Endometrial microvascular endothelial cells (primary cell): ENCODE results near the gene ADCYAP1R1. TPM values are rescaled to one million over a fixed set of nuclear protein-coding genes. Genes with fewer than 3 reads are reported as not detected.

Source experiments
- in situ Hi-C: cut with HindIII; loops from 2 replicates; pipeline ENCODE4 v1.10.0; 2017; ENCODE audit warnings: low sequenced_read_pairs, low pct_unique_long_range_greater_than_20kb; ENCODE audit errors: inconsistent ontology term
- total RNA-seq: library from RNA; depleted of rRNA; stranded (reverse); fragments of >200 nt; gene quantifications from one replicate; pipeline ENCODE4 v1.2.3, GENCODE V29; 2015; ENCODE audit errors: inconsistent ontology term

Gene ADCYAP1R1
- total RNA-seq, 1 donor from 2014 or later: not detected

- in situ Hi-C loops: loop anchor here (25.0 kb wide), 1 partner anchor 312 kb away; no protein-coding TSS in a partner anchor
Measured at GRCh38 chr7:31099451-31100444, 47.6 kb downstream of the ADCYAP1R1 start.

- in situ Hi-C loops: loop anchor here (25.0 kb wide), 1 partner anchor 313 kb away; no protein-coding TSS in a partner anchor
Measured at GRCh38 chr7:31100445-31100844, 48.3 kb downstream of the ADCYAP1R1 start.

- in situ Hi-C loops: loop anchor here (25.0 kb wide), 1 partner anchor 314 kb away; no protein-coding TSS in a partner anchor
Measured at GRCh38 chr7:31100871-31101270, 48.8 kb downstream of the ADCYAP1R1 start.

- in situ Hi-C loops: loop anchor here (25.0 kb wide), 1 partner anchor 314 kb away; no protein-coding TSS in a partner anchor
Measured at GRCh38 chr7:31101544-31101943, 49.4 kb downstream of the ADCYAP1R1 start.

- in situ Hi-C loops: loop anchor here (25.0 kb wide), 1 partner anchor 315 kb away; no protein-coding TSS in a partner anchor
Measured at GRCh38 chr7:31102151-31102972, 50.3 kb downstream of the ADCYAP1R1 start.

- in situ Hi-C loops: loop anchor here (25.0 kb wide), 1 partner anchor 316 kb away; no protein-coding TSS in a partner anchor
Measured at GRCh38 chr7:31102973-31103850, 51.1 kb downstream of the ADCYAP1R1 start.

GRCh38 chr7:31104361-31105255 lies 52.5 kb downstream of the ADCYAP1R1 start:
- in situ Hi-C loops: loop anchor here (25.0 kb wide), 1 partner anchor 317 kb away; no protein-coding TSS in a partner anchor

GRCh38 chr7:31105256-31105950 lies 53.3 kb downstream of the ADCYAP1R1 start:
- in situ Hi-C loops: loop anchor here (25.0 kb wide), 1 partner anchor 318 kb away; no protein-coding TSS in a partner anchor

GRCh38 chr7:31106303-31107105 lies 54.4 kb downstream of the ADCYAP1R1 start:
- in situ Hi-C loops: loop anchor here (25.0 kb wide), 1 partner anchor 319 kb away; no protein-coding TSS in a partner anchor

- in situ Hi-C loops: loop anchor here (25.0 kb wide), 1 partner anchor 320 kb away; no protein-coding TSS in a partner anchor
Measured at GRCh38 chr7:31107106-31108090, 55.3 kb downstream of the ADCYAP1R1 start.

- in situ Hi-C loops: loop anchor here (25.0 kb wide), 1 partner anchor 321 kb away; no protein-coding TSS in a partner anchor
Measured at GRCh38 chr7:31108097-31108657, 56.1 kb downstream of the ADCYAP1R1 start.

GRCh38 chr7:31109751-31110150 lies 57.6 kb downstream of the ADCYAP1R1 start:
- in situ Hi-C loops: loop anchor here (25.0 kb wide), 1 partner anchor 322 kb away; no protein-coding TSS in a partner anchor

- in situ Hi-C loops: loop anchor here (25.0 kb wide), 1 partner anchor 323 kb away; no protein-coding TSS in a partner anchor
Measured at GRCh38 chr7:31110331-31111108, 58.4 kb downstream of the ADCYAP1R1 start.
